Measurements from ENCODE around the gene S100A8.

Gene S100A8

GRCh38 chr1:153431928-153432327 lies 41.1 kb upstream of the S100A8 start:
- no peak overlapping the region for H3K4me3 ChIP-seq (ENCODE audit: low read length)

GRCh38 chr1:153431427-153431826 lies 40.6 kb upstream of the S100A8 start:
- no peak for DNase-seq (ENCODE audit: low read depth)
- H3K4me3 ChIP-seq (ENCODE audit: low read length), result no peak overlapping the region
- TF ChIP-seq CTCF (conservative IDR thresholded peaks at IDR 0.05; ENCODE audit: low read depth, low read length), result no peak

More at GRCh38 chr1:153431928-153432327, 41.1 kb upstream of the S100A8 start:
- no peak for DNase-seq (ENCODE audit: low read depth)
- no peak for TF ChIP-seq CTCF (conservative IDR thresholded peaks at IDR 0.05; ENCODE audit: low read depth, low read length)

GRCh38 chr1:153431002-153431401 lies 40.1 kb upstream of the S100A8 start:
- no peak for DNase-seq (ENCODE audit: low read depth)
- H3K4me3 ChIP-seq (ENCODE audit: low read length), result no peak overlapping the region
- TF ChIP-seq CTCF (conservative IDR thresholded peaks at IDR 0.05; ENCODE audit: low read depth, low read length), result no peak

GRCh38 chr1:153430561-153430960 lies 39.7 kb upstream of the S100A8 start:
- no peak for DNase-seq (ENCODE audit: low read depth)
- no peak for TF ChIP-seq CTCF (conservative IDR thresholded peaks at IDR 0.05; ENCODE audit: low read depth, low read length)
- no peak overlapping the region for H3K4me3 ChIP-seq (ENCODE audit: low read length)

- DNase-seq (ENCODE audit: low read depth), result no peak
- no peak for TF ChIP-seq CTCF (conservative IDR thresholded peaks at IDR 0.05; ENCODE audit: low read depth, low read length)
- H3K4me3 ChIP-seq (ENCODE audit: low read length), result no peak overlapping the region
Measured at GRCh38 chr1:153430166-153430553, 39.3 kb upstream of the S100A8 start.

- H3K4me3 ChIP-seq (ENCODE audit: low read length), result no peak overlapping the region
- TF ChIP-seq CTCF (conservative IDR thresholded peaks at IDR 0.05; ENCODE audit: low read depth, low read length), result no peak
Measured at GRCh38 chr1:153429266-153430165, 38.6 kb upstream of the S100A8 start.

GRCh38 chr1:153428791-153429190 lies 37.9 kb upstream of the S100A8 start:
- no peak for DNase-seq (ENCODE audit: low read depth)
- no peak for TF ChIP-seq CTCF (conservative IDR thresholded peaks at IDR 0.05; ENCODE audit: low read depth, low read length)
- H3K4me3 ChIP-seq (ENCODE audit: low read length), result no peak overlapping the region

More at GRCh38 chr1:153429266-153430165, 38.6 kb upstream of the S100A8 start:
- no peak for DNase-seq (ENCODE audit: low read depth)

Data from retinal pigment epithelial cell (primary cell).